GM21360 (cell line): Measurements from ENCODE around the gene DOCK3.
A peak's percentile ranks its signal among the peaks of the same experiment; 100 is the strongest.
"Not testable (repeated sequence)": the region's sequence is repeated elsewhere in the genome, so short reads cannot be mapped to it uniquely, and the experiment has no call there.

Experiments used
- ATAC-seq: cut with Tn5 transposase; IDR thresholded peaks from one replicate; pipeline ENCODE4 v1.9.1; 2021; ENCODE audit warnings: mild to moderate bottlenecking, moderate library complexity; ENCODE audit not compliant: unreplicated experiment

DOCK3 gene

GRCh38 chr3:50971487-50971924 lies 296.8 kb downstream of the DOCK3 start:
- peak; percentile 68 for ATAC-seq

- ATAC-seq = no peak
These were observed 297.3 kb downstream of the DOCK3 start for GRCh38 chr3:50972029-50972428.

- not testable (repeated sequence) for ATAC-seq
These were observed 303.9 kb downstream of the DOCK3 start for GRCh38 chr3:50978586-50978985.

DNA sequence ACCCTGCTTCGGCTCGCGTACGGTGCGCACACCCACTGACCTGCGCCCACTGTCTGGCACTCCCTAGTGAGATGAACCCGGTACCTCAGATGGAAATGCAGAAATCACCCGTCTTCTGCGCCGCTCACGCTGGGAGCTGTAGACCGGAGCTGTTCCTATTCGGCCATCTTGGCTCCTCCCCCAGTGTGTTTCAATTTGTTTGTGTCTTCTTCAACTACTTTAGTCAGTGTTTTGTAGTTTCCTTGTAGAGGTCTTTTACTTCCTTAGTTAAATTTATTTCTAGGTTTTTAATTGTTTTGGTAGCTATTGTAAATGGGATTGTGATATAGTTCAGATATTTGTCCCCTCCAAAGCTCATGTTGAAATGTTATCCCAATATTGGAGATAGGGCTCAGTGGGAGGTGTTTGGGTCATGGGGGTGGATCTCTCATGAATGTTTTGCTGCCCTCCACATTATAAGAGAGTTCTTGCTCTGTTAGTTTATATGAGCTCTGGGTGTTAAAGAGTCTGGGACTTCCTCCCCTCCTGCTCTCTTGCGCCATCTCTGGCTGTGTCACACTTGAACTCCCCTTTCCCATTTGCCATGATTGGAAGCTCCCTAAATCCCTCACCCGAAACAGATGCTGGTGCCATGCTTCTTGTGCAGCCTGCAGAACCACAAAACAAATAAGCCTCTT lies 304.4 kb downstream of the DOCK3 start:
- ATAC-seq = no peak

DNA sequence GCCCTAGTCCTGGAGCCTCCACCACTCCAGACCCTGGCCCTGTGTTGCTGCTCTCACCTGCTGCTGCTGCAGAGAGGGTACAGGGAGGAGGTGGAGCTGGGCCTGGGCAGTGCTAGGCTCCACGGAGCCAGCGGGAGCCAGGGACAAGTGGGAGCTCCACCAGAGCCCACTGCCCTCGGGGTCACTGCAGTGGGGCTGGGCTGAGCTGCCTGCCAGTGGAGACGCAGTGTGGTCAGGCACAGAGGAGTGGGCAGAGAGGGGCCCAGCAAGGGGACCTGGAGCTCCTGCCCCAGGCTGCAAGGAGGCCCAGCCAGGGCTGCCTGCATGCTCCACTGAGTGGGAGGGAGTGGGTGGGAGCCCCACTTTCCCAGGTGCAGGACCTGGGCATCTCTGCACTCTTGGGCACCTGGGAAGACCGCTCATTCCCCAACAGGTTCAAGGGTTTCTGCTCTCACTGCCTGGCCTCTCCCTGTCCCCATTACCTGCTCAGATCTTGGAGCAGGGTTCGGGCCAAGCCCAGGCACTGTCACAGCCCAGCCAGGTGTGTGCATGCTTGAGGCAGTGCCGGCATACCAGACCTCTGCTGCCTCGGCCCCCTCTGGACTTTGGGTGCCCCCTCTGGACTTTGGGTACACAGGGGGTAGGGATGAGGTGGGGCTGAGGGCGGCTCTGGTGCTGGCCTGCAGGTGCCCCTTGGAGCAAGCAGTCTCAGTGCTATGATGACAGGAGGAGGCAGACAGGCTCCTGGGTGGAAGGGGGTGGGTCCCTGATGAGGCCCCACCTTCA lies 308.0 kb downstream of the DOCK3 start:
- ATAC-seq = no peak

GRCh38 chr3:50983887-50984286 lies 309.2 kb downstream of the DOCK3 start:
- ATAC-seq = no peak

- ATAC-seq = no peak
These were observed 311.2 kb downstream of the DOCK3 start for GRCh38 chr3:50985893-50986292.

- ATAC-seq = no peak
These were observed 312.0 kb downstream of the DOCK3 start for GRCh38 chr3:50986726-50987125.

DNA sequence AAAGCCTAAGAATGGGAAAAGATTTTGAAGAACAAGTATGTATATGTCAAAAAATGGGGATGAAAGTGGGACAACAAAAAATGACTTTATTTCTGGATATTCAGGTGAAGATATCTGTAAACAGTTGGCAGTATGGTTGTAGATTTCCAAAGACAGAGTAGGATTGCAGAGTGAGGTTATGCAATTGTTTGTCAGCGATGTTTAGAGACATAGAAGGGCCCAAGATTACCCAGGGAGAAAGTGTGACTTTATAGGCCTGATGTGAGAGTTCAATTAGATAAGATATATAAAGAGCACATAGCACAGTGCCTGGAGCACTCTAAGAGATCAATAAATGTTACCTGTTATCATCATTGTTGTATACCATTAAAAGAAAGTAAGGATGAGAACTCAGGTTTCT lies 319.8 kb downstream of the DOCK3 start:
- ATAC-seq = no peak

DNA sequence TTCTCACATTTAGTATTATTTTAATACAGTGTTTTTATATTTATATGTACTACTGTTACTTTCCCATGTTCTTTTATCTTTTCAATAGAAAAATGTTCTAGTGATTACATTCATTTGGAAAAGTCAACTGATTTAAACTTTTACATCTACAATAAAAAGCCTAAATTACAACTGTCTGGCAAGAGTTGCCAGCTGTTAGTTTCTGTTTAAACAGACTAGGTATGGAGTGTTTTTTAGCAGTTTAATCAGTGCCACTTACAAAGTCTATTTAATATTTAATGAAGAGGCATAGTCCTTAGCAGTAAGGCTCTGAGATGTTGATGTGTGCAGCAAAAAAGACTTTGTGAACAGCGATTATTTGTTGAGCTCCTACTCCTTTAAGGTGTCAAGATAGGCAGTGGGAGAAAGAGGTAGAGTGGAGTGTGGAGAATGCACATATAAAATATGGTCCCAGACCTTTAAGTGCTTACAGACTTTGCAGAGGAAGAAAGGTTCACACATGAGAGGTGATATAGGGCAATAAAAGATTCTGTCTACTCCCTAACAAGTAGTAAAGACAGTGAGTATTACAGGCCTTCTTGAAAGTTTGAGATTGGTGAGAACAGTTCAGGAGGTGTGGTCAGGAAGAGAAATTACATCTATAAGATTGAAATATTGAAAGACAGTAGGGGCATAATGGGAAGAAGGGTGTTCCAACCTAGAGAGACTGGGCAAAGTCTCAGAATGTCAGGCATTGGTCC lies 320.5 kb downstream of the DOCK3 start:
- no peak for ATAC-seq

DNA sequence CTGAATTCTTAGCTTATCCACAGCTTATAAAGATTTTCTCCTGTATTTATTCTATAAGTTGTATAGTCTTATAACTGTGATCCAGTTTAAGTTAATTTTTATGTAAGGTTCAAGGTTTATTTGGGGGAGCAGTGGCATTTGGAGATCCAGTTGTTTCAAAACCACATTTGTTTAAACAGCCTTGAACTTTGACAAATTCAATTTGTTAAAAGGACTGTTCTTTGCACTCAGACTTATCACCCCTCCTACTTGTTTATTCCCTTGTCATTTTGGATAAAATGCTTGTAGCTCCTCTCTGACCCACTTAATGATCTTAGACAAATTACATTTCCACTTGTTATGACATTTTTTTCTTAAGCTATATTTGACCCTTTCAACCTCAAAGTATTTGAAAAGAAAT lies 327.8 kb downstream of the DOCK3 start:
- no peak for ATAC-seq

- ATAC-seq = no peak
These were observed 329.5 kb downstream of the DOCK3 start for GRCh38 chr3:51004235-51004634.

DNA sequence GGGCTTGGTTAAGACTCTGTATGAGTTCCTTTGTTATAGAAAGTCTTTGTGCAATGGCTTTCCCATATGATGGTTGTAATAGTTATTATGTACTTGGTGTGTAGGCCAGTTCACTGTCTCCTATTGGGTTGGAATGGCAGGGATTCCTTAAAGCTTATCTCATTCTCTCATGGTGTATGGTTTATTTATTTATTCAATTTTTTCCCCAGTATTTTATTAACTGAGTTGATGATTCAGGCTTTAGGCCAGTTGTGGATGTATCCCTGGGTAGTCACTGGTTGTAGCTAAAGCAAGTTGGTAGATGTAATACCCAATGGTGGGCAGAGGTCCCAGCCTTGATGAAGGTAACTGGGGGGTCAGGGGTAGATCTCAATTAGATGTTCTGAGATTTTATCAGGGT lies 349.4 kb downstream of the DOCK3 start:
- no peak for ATAC-seq

DNA sequence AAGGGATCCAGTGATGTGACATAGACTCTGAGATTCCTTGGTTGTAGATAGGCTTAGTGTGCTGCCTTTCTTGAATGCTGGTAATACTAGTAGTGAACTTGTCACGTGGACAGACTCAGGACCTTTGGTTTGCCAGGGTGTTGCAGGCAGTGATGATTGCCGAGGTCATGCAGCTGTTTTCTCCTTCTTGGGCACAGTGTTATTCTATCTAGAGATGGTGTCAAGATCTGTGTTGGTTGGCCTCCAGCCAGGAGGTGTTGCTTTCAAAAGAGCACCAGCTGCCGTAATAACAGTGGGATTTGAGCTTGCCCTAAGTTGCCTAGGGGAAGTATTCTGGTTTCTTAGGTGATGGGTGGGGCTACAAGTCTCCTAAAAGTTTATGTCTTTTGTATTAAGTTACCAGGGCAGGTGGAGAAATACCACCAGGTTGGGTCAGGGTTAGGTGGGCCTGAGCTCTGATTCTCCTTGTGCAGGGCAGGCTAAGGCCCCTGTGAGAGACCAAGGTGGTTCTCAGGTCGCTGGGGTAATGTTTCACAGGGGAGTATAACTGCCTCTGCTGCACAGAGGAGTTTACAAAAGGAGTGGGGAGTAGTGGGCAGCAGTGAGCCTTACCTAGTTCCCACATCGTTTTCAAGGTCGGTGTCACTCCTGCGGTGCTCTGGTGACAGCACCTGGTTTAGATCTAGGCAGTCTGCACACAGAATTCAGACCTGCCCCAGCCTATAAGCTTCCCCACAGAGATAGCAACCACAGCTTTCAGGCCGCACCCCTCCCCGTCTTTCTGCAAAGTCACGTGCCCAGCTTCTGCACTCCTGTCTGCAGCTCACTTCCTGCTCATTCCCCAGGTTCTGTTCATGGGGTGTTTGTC lies 350.3 kb downstream of the DOCK3 start:
- no peak for ATAC-seq

- ATAC-seq = no peak
These were observed 356.9 kb downstream of the DOCK3 start for GRCh38 chr3:51031666-51032065.

DNA sequence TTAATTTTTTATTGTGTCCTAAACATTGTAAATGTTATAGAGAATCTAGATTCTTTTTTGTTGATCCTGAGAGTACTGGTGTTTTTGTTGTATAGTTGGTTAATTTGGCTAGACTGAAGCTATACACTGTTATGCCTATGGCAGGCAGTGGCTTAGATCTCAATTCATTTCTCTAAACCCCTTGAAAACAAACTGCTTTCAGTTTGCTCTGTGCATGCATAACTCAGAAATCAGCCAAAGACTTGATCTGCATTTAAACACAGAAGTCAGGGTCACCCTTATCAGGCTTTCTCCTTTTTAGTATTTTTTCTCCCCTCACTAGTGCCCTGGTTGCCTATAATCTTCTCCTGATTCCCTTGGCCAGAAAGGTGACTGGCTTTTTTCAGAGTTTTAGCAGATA lies 360.9 kb downstream of the DOCK3 start:
- ATAC-seq = no peak

GRCh38 chr3:51044982-51045381 lies 370.3 kb downstream of the DOCK3 start:
- no peak for ATAC-seq

GRCh38 chr3:51052562-51052961 lies 377.8 kb downstream of the DOCK3 start:
- no peak for ATAC-seq

DNA sequence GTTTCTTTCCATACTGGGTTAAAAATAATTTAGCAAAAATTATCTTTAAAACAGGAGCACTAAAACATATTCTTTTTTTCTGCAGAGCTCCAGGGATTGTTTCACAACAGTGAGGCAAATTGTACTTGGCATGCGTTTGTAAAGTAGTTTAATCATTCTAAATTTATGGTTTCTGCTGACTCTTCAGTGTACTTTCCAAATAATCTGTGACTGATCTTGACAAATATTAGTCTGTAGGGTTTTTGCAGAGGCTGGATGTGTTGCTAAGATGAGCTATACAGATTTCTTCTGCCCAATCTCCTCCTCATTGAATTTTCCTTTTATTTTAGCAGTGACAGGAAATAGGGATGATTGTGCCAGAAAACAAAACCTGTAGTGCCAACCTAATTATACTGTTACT lies 382.4 kb downstream of the DOCK3 start:
- no peak for ATAC-seq

DNA sequence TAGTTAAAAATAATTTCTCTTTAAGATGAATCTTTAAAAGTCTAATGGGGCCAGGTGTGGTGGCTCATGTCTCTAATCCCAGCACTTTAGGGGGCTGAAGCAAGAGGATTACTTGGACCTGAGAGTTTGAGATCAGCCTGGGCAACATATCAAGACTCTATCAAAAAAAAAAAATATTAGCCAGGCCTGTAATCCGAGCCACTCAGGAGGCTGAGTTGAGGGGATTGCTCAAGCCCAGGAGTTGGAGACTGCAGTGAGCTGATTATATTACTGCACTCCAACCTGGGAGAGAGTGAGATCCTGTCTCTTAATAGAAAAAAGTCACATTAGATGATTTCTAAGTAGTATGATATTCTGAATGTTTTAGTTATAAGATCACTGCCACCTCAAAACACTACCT lies 388.3 kb downstream of the DOCK3 start:
- ATAC-seq = no peak

DNA sequence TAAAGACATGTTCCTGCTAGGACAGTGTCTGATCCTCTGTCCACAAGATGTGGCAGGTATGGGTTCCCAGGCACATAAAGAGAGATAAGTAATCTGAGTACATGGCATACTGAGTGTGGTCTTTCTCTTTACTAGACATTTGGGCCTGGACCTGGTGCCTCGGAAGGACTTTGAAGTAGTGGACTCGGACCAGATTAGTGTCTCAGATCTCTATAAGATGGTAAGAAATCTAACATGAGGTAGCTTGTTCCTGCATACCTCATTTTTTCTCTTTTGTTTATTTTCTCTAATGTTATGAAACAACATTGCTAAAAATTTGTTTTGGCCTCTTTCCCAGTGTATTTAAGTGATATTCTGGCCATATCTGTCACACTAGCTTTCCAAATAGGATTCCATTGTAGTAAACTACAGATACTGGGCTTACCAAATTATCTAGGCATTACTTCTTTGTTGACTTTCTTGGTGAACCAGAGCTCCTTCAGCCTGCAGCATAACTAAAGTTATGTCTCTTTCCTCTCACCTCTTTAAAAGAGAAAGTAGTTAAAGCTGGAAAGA lies 400.6 kb downstream of the DOCK3 start:
- no peak for ATAC-seq
